ENCODE data around the gene KPNA2. TPM values are rescaled to one million over a fixed set of nuclear protein-coding genes. Genes with fewer than 3 reads are reported as not detected.
"Not testable (repeated sequence)": the region's sequence is repeated elsewhere in the genome, so short reads cannot be mapped to it uniquely, and the experiment has no call there.

KPNA2 gene
- total RNA-seq, 2 donors from 2014 or later = 43.2 to 143 TPM

DNA sequence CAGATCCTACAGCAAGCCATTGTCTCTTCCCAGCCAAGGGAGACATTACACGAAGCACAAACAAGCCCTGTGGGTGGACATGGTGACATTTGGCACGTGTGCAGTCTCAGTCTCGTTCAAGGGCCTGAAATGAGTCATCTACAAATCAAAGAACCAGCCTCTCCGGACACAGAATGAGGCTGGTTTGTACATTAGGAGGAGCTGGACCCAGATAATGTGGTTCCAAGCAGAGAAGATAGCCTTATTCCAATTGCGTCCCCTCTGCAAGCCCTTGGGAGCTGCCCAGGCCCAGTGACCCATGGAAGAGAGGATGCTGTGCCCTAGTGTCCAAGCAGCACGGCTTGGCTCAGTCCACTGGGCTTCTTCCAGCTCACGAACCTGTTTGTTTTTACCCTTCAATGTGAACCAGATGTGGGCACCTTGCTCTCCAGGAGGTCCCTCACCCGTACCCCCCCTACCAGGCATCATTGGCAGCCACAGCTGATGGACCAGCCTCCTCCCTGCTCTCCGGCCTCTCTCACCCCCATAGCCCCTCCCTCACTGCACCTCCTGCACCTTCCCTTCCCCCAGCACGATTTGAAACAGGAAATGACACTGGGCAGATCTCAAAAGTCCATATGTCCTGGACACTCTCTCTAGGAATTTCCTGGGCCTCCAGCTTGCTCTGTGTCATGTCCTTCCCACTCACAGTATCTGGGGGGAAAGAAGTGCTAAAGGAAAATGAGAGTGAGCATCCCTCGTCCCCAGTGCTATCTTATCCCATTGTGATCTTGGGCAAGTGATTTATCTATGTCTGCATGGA lies 26.2 kb downstream of the KPNA2 start:
- H3K4me1 ChIP-seq = no peaks in the 10 kb centered on the region
- no peak overlapping the region for H3K9ac ChIP-seq (ENCODE audit: low read depth in 2 of 2, low read length in 2 of 2)
- no peaks in the 10 kb centered on the region for H3K9me3 ChIP-seq
- DNase-seq = no peak
- intact Hi-C loops (cut with DNase I) = no loop called here
- H3K4me3 ChIP-seq = no peak overlapping the region
- H3K27ac ChIP-seq = no peak overlapping the region
- no peaks in the 10 kb centered on the region for H3K27me3 ChIP-seq
- no peaks in the 10 kb centered on the region for H3K36me3 ChIP-seq
- TF ChIP-seq, protein P1, sequence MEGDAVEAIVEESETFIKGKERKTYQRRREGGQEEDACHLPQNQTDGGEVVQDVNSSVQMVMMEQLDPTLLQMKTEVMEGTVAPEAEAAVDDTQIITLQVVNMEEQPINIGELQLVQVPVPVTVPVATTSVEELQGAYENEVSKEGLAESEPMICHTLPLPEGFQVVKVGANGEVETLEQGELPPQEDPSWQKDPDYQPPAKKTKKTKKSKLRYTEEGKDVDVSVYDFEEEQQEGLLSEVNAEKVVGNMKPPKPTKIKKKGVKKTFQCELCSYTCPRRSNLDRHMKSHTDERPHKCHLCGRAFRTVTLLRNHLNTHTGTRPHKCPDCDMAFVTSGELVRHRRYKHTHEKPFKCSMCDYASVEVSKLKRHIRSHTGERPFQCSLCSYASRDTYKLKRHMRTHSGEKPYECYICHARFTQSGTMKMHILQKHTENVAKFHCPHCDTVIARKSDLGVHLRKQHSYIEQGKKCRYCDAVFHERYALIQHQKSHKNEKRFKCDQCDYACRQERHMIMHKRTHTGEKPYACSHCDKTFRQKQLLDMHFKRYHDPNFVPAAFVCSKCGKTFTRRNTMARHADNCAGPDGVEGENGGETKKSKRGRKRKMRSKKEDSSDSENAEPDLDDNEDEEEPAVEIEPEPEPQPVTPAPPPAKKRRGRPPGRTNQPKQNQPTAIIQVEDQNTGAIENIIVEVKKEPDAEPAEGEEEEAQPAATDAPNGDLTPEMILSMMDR (IDR thresholded peaks at IDR 0.05) = no peak

DNA sequence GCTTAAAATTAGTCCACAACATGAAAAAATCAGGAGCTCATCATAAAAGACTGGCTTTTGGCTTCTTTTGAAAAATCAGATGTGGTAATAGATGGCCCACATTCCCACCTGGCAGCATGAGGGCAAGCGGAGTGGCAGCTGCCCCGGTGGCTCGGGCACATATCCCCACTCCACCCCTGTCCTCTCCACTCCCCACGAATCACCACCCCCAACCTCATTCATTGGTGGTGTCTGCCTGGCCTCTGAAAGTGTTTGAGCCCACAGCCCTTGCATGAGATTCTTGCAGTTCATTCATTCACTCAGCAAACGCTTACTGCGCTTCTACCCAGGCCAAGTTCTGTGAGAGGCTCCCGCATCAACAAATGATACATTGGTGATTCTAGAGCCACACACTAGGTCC lies 29.8 kb downstream of the KPNA2 start:
- H3K9me3 ChIP-seq; H3K27ac ChIP-seq; intact Hi-C loops (cut with DNase I); H3K4me3 ChIP-seq; H3K27me3 ChIP-seq; H3K36me3 ChIP-seq; H3K9ac ChIP-seq (ENCODE audit: low read depth in 2 of 2, low read length in 2 of 2); DNase-seq; H3K4me1 ChIP-seq: not testable (repeated sequence)

- H3K9me3 ChIP-seq; H3K9ac ChIP-seq (ENCODE audit: low read depth in 2 of 2, low read length in 2 of 2); H3K36me3 ChIP-seq; H3K27ac ChIP-seq; DNase-seq; H3K4me1 ChIP-seq; intact Hi-C loops (cut with DNase I); H3K27me3 ChIP-seq; H3K4me3 ChIP-seq: not testable (repeated sequence)
Measured at GRCh38 chr17:68068512-68068911, 33.0 kb downstream of the KPNA2 start.

DNA sequence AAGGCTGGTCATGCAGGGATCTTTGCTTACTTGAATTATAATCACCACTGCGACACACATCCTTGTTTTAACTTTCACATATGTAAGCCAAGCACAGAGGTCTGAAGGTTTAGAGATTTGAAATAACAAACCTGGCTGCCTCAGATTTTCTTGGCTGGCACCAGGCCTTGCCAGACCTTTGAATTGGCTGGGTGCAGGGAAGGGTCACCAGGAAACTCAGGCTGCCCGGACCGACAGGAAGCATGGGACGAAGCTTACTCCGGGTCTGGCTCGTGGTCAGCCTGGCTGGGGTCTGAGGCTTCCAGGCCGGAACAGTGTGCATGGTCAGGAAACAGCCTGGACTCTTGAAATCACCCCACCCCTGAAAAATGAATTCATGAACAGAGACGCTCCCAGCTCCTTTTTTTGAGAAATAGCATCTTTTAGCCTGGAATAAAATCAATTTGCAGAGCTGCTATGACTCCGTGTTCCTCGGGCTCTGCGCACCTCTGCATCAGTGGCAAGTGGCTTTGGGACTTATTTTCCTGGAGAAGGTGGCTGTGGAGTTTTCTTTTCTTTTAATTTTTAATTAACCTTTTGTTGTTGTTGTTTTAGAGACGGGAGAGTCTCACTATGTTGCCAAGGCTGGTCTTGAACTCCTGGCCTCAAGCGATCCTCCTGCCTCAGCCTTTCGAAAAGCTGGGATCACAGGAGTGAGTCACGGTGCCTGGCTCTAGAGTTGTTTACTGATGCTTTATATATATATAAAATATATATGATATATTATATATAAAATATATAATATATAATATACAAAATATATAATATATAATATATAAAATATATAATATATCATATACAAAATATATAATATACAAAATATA lies 35.3 kb downstream of the KPNA2 start:
- H3K4me3 ChIP-seq; H3K27ac ChIP-seq; H3K9ac ChIP-seq (ENCODE audit: low read depth in 2 of 2, low read length in 2 of 2); DNase-seq; H3K27me3 ChIP-seq; H3K9me3 ChIP-seq; H3K4me1 ChIP-seq; H3K36me3 ChIP-seq; intact Hi-C loops (cut with DNase I): not testable (repeated sequence)

- H3K27me3 ChIP-seq = no peaks in the 10 kb centered on the region
- H3K9me3 ChIP-seq = no peaks in the 10 kb centered on the region
- H3K9ac ChIP-seq (ENCODE audit: low read depth in 2 of 2, low read length in 2 of 2) = no peak overlapping the region
- no peaks in the 10 kb centered on the region for H3K36me3 ChIP-seq
- H3K27ac ChIP-seq = no peak overlapping the region
- no peak overlapping the region for H3K4me3 ChIP-seq
- TF ChIP-seq, protein P1 (IDR thresholded peaks at IDR 0.05) = no peak
- intact Hi-C loops (cut with DNase I) = no loop called here
- no peak for DNase-seq
- no peaks in the 10 kb centered on the region for H3K4me1 ChIP-seq
Measured at GRCh38 chr17:68074279-68074678, 38.7 kb downstream of the KPNA2 start.

- DNase-seq; H3K9me3 ChIP-seq; H3K27ac ChIP-seq; intact Hi-C loops (cut with DNase I); H3K4me1 ChIP-seq; H3K36me3 ChIP-seq; H3K27me3 ChIP-seq; H3K4me3 ChIP-seq; H3K9ac ChIP-seq (ENCODE audit: low read depth in 2 of 2, low read length in 2 of 2): not testable (repeated sequence)
Measured at GRCh38 chr17:68075953-68076607, 40.5 kb downstream of the KPNA2 start.

- intact Hi-C loops (cut with DNase I); H3K27ac ChIP-seq; H3K9me3 ChIP-seq; H3K4me3 ChIP-seq; H3K4me1 ChIP-seq; DNase-seq; H3K27me3 ChIP-seq; H3K36me3 ChIP-seq; H3K9ac ChIP-seq (ENCODE audit: low read depth in 2 of 2, low read length in 2 of 2): not testable (repeated sequence)
Measured at GRCh38 chr17:68077498-68077897, 42.0 kb downstream of the KPNA2 start.
